SU-DHL-6 (cell line): Measurements from ENCODE around the gene CLEC5A.

Source experiments
- H2AFZ ChIP-seq: fragments of 200-600 bp; sonication (generic); 2 replicates; pipeline ENCODE4 v1.6.1; 2014; ENCODE audit warnings: low read depth, mild to moderate bottlenecking, moderate library complexity, mixed read lengths, antibody characterized with exemption, low read length; ENCODE audit not compliant: severe bottlenecking
- H3F3A ChIP-seq: fragments of 200-600 bp; shearing (Covaris generic); 2 replicates; pipeline ENCODE4 v1.6.0; 2016; ENCODE audit warnings: antibody characterized with exemption, mild to moderate bottlenecking; ENCODE audit not compliant: insufficient read depth
- H3K27ac ChIP-seq: fragments of 200-600 bp; sonication (generic); 2 replicates; pipeline ENCODE4 v1.5.1; 2016; ENCODE audit warnings: low read depth, mild to moderate bottlenecking, low read length, moderate library complexity, mixed read lengths
- H3K27me3 ChIP-seq: fragments of 200-600 bp; sonication (generic), shearing (Covaris generic); 2 replicates; pipeline ENCODE4 v1.6.0; 2014; ENCODE audit warnings: mild to moderate bottlenecking, low read length
- H3K36me3 ChIP-seq: fragments of 200-600 bp; sonication (generic); 2 replicates; pipeline ENCODE4 v1.6.1; 2014; ENCODE audit warnings: mild to moderate bottlenecking, low read length, mixed read lengths
- H3K4me2 ChIP-seq: fragments of 300-600, 200-600 bp; shearing (Covaris generic), sonication (generic); 2 replicates; pipeline ENCODE4 v1.6.0; 2014; ENCODE audit warnings: low read length, low read depth, mild to moderate bottlenecking; ENCODE audit not compliant: poor library complexity, severe bottlenecking
- H3K4me3 ChIP-seq: fragments of 200-600 bp; sonication (generic); 2 replicates; pipeline ENCODE4 v1.5.1; 2014; ENCODE audit warnings: antibody characterized with exemption, low read length, mild to moderate bottlenecking, mixed read lengths; ENCODE audit not compliant: insufficient read depth, poor library complexity, severe bottlenecking
- H3K79me2 ChIP-seq: fragments of 200-600 bp; sonication (generic); 2 replicates; pipeline ENCODE4 v1.6.1; 2014; ENCODE audit warnings: mild to moderate bottlenecking, low read length, moderate library complexity; ENCODE audit not compliant: insufficient read depth
- H3K9ac ChIP-seq: fragments of 200-600 bp; sonication (generic); 2 replicates; pipeline ENCODE4 v1.7.0; 2014; ENCODE audit warnings: mild to moderate bottlenecking, low read length
- H3K9me2 ChIP-seq: fragments of 200-600 bp; sonication (generic); replicated peaks from 2 replicates; pipeline ENCODE4 v1.6.1; 2014; ENCODE audit warnings: low read length; ENCODE audit not compliant: insufficient read depth
- H3K9me3 ChIP-seq: fragments of 200-600 bp; sonication (generic); 2 replicates; pipeline ENCODE4 v1.6.1; 2014; ENCODE audit warnings: low read length, mixed read lengths; ENCODE audit not compliant: insufficient read depth
- H4K20me1 ChIP-seq: fragments of 200-600 bp; sonication (generic); 2 replicates; pipeline ENCODE4 v1.6.1; 2014; ENCODE audit warnings: low read depth, mild to moderate bottlenecking, antibody characterized with exemption, low read length, moderate library complexity, mixed read lengths
- CTCF ChIP-seq: fragments of 200-600 bp; sonication (generic); IDR thresholded peaks from one replicate; pipeline ENCODE4 v1.5.1; 2017; ENCODE audit warnings: antibody characterized with exemption, mild to moderate bottlenecking, low read length, moderate library complexity; ENCODE audit not compliant: insufficient read depth, poor library complexity, severe bottlenecking
- EZH2phosphoT487 ChIP-seq: fragments of 200-600 bp; sonication (generic), shearing (Covaris generic); conservative IDR thresholded peaks from 2 replicates; pipeline ENCODE4 v1.6.1; 2018; ENCODE audit warnings: mild to moderate bottlenecking, antibody characterized with exemption, low read length, moderate library complexity, mixed read lengths

The CLEC5A gene

GRCh38 chr7:141930211-141930610 is 16.6 kb downstream of the CLEC5A start:
- H4K20me1 ChIP-seq = no peaks in the 10 kb centered on the region

GRCh38 chr7:141928845-141929195 is 18.0 kb downstream of the CLEC5A start:
- no peaks in the 10 kb centered on the region for H4K20me1 ChIP-seq
- H3K27ac ChIP-seq = no peak overlapping the region
- H3K36me3 ChIP-seq = no peaks in the 10 kb centered on the region
- no peak for TF ChIP-seq CTCF
- no peak for TF ChIP-seq EZH2phosphoT487
- H3F3A ChIP-seq = no peaks in the 10 kb centered on the region
- no peaks in the 10 kb centered on the region for H3K79me2 ChIP-seq
- no peaks in the 10 kb centered on the region for H3K27me3 ChIP-seq
- H3K9me3 ChIP-seq = no peaks in the 10 kb centered on the region
- H3K4me3 ChIP-seq = no peak overlapping the region
- H2AFZ ChIP-seq = no peak overlapping the region
- H3K4me2 ChIP-seq = no peak overlapping the region
- no peaks in the 10 kb centered on the region for H3K9me2 ChIP-seq
- H3K9ac ChIP-seq = no peak overlapping the region

More at GRCh38 chr7:141930211-141930610, 16.6 kb downstream of the CLEC5A start:
- Histone ChIP-seq H3K36me3 (no peaks in the 10 kb centered on the region), H3K27ac (no peak overlapping the region), H3K79me2 (no peaks in the 10 kb centered on the region), H3K27me3 (no peaks in the 10 kb centered on the region), H3K4me3 (no peak overlapping the region), H3K9me2 (no peaks in the 10 kb centered on the region), H2AFZ (no peak overlapping the region), H3F3A (no peaks in the 10 kb centered on the region), H3K9me3 (no peaks in the 10 kb centered on the region), H3K9ac (no peak overlapping the region), H3K4me2 (no peak overlapping the region)
- TF ChIP-seq CTCF = no peak
- no peak for TF ChIP-seq EZH2phosphoT487

DNA sequence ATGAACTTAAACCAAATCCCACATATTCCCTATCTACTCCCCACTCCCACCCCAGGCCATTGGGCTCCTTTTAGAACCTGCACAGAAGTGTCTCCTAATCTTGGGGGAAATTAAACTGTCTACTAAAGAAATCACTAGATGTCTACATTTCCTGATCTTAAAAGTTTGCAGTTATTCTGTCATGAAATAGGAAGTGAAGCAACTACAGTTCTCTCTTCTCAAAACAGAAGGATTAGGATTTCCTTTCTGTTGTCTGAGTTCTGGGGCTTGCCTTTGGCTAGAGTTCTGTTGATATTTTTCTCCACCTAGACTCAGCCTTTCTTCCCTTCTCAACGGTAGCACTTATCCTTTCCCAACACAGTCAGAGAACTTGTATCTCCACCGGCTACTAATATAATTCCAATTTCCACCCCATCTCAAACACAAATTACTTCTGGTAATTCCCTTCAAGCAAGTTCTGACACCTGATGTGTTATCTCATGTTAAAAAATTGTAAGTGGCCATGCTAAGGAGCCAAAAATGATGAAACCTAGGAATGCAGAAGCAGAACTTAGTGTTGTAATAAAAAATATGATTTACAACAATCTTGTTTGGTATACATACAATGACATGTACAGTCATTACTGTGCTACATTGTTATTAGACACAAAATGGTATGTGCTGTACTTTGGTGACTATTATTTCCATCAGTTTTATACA is 18.5 kb downstream of the CLEC5A start:
- Histone ChIP-seq H3K27ac (no peak overlapping the region), H3K36me3 (no peaks in the 10 kb centered on the region), H3K9ac (no peak overlapping the region), H4K20me1 (no peaks in the 10 kb centered on the region), H3K27me3 (no peaks in the 10 kb centered on the region), H3K4me3 (no peak overlapping the region), H3K9me2 (no peaks in the 10 kb centered on the region), H2AFZ (no peak overlapping the region), H3K79me2 (no peaks in the 10 kb centered on the region), H3K9me3 (no peaks in the 10 kb centered on the region), H3F3A (no peaks in the 10 kb centered on the region), H3K4me2 (no peak overlapping the region)
- TF ChIP-seq EZH2phosphoT487 (no peak), CTCF (no peak)
